ENCODE measurements around the gene FMNL2.

FMNL2 gene

DNA sequence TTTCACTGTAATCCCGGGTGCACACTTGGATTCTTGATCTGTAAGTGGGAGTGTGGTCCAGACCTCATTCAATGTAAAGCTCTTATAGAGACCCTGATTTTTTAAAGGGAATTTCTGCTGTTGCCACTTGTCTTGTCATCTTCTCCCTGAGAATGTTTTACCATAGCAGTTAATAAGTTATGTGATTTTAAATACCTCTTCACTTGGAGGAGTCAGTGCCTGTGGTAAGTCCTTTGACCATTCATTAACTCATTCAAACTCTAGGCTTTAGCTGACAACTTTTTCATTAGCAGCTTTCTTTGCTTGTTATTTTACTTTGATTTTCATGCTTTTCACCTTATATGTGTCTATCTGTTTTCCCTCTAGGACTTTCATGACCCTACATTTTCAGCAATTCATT is 51.3 kb downstream of the FMNL2 start:
- ChIA-PET POLR2A (no interaction called here), CTCF (interaction anchor here (1.6 kb wide), 1 partner anchor 10 kb away, joined by 3 read pairs; no protein-coding TSS in a partner anchor)
- Histone ChIP-seq H3K9me3 (ENCODE audit: control insufficient read depth, insufficient read depth, low read depth, low read length) (no peaks in the 10 kb centered on the region), H3K27ac (ENCODE audit: extremely low read depth, low read depth, low read length) (no peak overlapping the region), H3K4me1 (ENCODE audit: control insufficient read depth, insufficient read depth, low read length) (peaks cover 9% of the 10 kb centered on the region; the same call in 1 of the 2 replicates), H3K36me3 (ENCODE audit: control insufficient read depth in 2 of 2, insufficient read depth in 1 of 2, low read length in 2 of 2) (no peaks in the 10 kb centered on the region), H3K4me3 (ENCODE audit: low read depth, low read length) (no peak overlapping the region)
- TF ChIP-seq ZBTB1 (tag by site-specific recombination; IDR thresholded peaks at IDR 0.05) (no peak), ZFP69B (tag by site-specific recombination; IDR thresholded peaks at IDR 0.05) (no peak), TCF7L2 (IDR thresholded peaks at IDR 0.05; ENCODE audit: borderline replicate concordance, low read depth, low read length) (no peak), ZNF121 (tag by site-specific recombination; IDR thresholded peaks at IDR 0.05) (no peak), ZFP37 (tag by site-specific recombination; IDR thresholded peaks at IDR 0.05) (no peak), ZEB2 (tag by site-specific recombination; IDR thresholded peaks at IDR 0.05) (no peak), ZNF473 (tag by site-specific recombination; IDR thresholded peaks at IDR 0.05) (no peak), ZNF501 (tag by site-specific recombination; IDR thresholded peaks at IDR 0.05) (no peak), ZNF660 (tag by site-specific recombination; IDR thresholded peaks at IDR 0.05) (no peak), GLIS1 (tag by site-specific recombination; IDR thresholded peaks at IDR 0.05) (no peak), ZBTB48 (tag by site-specific recombination; IDR thresholded peaks at IDR 0.05) (no peak), ZNF302 (tag by site-specific recombination; IDR thresholded peaks at IDR 0.05; ENCODE audit: low read depth) (no peak)
- TF ChIP-seq, protein P1, sequence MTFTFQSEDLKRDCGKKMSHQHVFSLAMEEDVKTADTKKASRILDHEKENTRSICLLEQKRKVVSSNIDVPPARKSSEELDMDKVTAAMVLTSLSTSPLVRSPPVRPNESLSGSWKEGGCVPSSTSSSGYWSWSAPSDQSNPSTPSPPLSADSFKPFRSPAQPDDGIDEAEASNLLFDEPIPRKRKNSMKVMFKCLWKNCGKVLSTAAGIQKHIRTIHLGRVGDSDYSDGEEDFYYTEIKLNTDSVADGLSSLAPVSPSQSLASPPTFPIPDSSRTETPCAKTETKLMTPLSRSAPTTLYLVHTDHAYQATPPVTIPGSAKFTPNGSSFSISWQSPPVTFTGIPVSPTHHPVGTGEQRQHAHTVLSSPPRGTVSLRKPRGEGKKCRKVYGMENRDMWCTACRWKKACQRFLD (tag by site-specific recombination; IDR thresholded peaks at IDR 0.05), result no peak
- TF ChIP-seq, protein P2, sequence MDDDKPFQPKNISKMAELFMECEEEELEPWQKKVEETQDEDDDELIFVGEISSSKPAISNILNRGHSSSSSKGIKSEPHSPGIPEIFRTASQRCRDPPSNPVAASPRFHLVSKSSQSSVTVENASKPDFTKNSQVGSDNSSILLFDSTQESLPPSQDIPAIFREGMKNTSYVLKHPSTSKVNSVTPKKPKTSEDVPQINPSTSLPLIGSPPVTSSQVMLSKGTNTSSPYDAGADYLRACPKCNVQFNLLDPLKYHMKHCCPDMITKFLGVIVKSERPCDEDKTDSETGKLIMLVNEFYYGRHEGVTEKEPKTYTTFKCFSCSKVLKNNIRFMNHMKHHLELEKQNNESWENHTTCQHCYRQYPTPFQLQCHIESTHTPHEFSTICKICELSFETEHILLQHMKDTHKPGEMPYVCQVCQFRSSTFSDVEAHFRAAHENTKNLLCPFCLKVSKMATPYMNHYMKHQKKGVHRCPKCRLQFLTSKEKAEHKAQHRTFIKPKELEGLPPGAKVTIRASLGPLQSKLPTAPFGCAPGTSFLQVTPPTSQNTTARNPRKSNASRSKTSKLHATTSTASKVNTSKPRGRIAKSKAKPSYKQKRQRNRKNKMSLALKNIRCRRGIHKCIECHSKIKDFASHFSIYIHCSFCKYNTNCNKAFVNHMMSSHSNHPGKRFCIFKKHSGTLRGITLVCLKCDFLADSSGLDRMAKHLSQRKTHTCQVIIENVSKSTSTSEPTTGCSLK (tag by site-specific recombination; IDR thresholded peaks at IDR 0.05), result no peak
- TF ChIP-seq, protein P3, sequence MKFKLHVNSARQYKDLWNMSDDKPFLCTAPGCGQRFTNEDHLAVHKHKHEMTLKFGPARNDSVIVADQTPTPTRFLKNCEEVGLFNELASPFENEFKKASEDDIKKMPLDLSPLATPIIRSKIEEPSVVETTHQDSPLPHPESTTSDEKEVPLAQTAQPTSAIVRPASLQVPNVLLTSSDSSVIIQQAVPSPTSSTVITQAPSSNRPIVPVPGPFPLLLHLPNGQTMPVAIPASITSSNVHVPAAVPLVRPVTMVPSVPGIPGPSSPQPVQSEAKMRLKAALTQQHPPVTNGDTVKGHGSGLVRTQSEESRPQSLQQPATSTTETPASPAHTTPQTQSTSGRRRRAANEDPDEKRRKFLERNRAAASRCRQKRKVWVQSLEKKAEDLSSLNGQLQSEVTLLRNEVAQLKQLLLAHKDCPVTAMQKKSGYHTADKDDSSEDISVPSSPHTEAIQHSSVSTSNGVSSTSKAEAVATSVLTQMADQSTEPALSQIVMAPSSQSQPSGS (tag by site-specific recombination; IDR thresholded peaks at IDR 0.05; ENCODE audit: low read depth), result no peak
- TF ChIP-seq, protein P4, sequence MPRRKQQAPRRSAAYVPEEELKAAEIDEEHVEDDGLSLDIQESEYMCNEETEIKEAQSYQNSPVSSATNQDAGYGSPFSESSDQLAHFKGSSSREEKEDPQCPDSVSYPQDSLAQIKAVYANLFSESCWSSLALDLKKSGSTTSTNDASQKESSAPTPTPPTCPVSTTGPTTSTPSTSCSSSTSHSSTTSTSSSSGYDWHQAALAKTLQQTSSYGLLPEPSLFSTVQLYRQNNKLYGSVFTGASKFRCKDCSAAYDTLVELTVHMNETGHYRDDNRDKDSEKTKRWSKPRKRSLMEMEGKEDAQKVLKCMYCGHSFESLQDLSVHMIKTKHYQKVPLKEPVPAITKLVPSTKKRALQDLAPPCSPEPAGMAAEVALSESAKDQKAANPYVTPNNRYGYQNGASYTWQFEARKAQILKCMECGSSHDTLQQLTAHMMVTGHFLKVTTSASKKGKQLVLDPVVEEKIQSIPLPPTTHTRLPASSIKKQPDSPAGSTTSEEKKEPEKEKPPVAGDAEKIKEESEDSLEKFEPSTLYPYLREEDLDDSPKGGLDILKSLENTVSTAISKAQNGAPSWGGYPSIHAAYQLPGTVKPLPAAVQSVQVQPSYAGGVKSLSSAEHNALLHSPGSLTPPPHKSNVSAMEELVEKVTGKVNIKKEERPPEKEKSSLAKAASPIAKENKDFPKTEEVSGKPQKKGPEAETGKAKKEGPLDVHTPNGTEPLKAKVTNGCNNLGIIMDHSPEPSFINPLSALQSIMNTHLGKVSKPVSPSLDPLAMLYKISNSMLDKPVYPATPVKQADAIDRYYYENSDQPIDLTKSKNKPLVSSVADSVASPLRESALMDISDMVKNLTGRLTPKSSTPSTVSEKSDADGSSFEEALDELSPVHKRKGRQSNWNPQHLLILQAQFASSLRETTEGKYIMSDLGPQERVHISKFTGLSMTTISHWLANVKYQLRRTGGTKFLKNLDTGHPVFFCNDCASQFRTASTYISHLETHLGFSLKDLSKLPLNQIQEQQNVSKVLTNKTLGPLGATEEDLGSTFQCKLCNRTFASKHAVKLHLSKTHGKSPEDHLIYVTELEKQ (tag by site-specific recombination; IDR thresholded peaks at IDR 0.05; ENCODE audit: borderline replicate concordance), result no peak
- TF ChIP-seq, protein P5, sequence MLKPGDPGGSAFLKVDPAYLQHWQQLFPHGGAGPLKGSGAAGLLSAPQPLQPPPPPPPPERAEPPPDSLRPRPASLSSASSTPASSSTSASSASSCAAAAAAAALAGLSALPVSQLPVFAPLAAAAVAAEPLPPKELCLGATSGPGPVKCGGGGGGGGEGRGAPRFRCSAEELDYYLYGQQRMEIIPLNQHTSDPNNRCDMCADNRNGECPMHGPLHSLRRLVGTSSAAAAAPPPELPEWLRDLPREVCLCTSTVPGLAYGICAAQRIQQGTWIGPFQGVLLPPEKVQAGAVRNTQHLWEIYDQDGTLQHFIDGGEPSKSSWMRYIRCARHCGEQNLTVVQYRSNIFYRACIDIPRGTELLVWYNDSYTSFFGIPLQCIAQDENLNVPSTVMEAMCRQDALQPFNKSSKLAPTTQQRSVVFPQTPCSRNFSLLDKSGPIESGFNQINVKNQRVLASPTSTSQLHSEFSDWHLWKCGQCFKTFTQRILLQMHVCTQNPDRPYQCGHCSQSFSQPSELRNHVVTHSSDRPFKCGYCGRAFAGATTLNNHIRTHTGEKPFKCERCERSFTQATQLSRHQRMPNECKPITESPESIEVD (tag by site-specific recombination; IDR thresholded peaks at IDR 0.05), result no peak
- TF ChIP-seq, protein P6, sequence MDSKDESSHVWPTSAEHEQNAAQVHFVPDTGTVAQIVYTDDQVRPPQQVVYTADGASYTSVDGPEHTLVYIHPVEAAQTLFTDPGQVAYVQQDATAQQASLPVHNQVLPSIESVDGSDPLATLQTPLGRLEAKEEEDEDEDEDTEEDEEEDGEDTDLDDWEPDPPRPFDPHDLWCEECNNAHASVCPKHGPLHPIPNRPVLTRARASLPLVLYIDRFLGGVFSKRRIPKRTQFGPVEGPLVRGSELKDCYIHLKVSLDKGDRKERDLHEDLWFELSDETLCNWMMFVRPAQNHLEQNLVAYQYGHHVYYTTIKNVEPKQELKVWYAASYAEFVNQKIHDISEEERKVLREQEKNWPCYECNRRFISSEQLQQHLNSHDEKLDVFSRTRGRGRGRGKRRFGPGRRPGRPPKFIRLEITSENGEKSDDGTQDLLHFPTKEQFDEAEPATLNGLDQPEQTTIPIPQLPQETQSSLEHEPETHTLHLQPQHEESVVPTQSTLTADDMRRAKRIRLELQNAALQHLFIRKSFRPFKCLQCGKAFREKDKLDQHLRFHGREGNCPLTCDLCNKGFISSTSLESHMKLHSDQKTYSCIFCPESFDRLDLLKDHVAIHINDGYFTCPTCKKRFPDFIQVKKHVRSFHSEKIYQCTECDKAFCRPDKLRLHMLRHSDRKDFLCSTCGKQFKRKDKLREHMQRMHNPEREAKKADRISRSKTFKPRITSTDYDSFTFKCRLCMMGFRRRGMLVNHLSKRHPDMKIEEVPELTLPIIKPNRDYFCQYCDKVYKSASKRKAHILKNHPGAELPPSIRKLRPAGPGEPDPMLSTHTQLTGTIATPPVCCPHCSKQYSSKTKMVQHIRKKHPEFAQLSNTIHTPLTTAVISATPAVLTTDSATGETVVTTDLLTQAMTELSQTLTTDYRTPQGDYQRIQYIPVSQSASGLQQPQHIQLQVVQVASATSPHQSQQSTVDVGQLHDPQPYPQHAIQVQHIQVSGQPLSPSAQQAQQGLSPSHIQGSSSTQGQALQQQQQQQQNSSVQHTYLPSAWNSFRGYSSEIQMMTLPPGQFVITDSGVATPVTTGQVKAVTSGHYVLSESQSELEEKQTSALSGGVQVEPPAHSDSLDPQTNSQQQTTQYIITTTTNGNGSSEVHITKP (tag by site-specific recombination; IDR thresholded peaks at IDR 0.05), result no peak

Data from HEK293 (cell line).